Stimulated activated CD4-positive, alpha-beta T cell treated with anti-CD3 and anti-CD28 coated beads, Interleukin-2, amount 100 ng/mL, for 4 hours (primary cell): ENCODE measurements around the gene ARPP21.
"Not testable (repeated sequence)": the region's sequence is repeated elsewhere in the genome, so short reads cannot be mapped to it uniquely, and the experiment has no call there.

ENCODE experiments used
- DNase-seq: peaks from one replicate; pipeline ENCODE4 v3.0.0-alpha.2; 2020; ENCODE audit warnings: low read depth

ARPP21 gene

GRCh38 chr3:35782355-35782754, 143.0 kb downstream of the ARPP21 start:
- DNase-seq: no peak

GRCh38 chr3:35784169-35784568, 144.8 kb downstream of the ARPP21 start:
- DNase-seq: no peak

GRCh38 chr3:35785234-35785888, 146.0 kb downstream of the ARPP21 start:
- DNase-seq: no peak

- DNase-seq: no peak
Measured at GRCh38 chr3:35787936-35788335, 148.6 kb downstream of the ARPP21 start.

- no peak for DNase-seq
Measured at GRCh38 chr3:35789042-35789831, 149.9 kb downstream of the ARPP21 start.

- no peak for DNase-seq
Measured at GRCh38 chr3:35790764-35791163, 151.4 kb downstream of the ARPP21 start.

GRCh38 chr3:35793667-35794066, 154.3 kb downstream of the ARPP21 start:
- DNase-seq: no peak

- no peak for DNase-seq
Measured at GRCh38 chr3:35800960-35801459, 161.7 kb downstream of the ARPP21 start.

GRCh38 chr3:35814531-35814930, 175.2 kb downstream of the ARPP21 start:
- DNase-seq: no peak

- not testable (repeated sequence) for DNase-seq
Measured at GRCh38 chr3:35815796-35816195, 176.5 kb downstream of the ARPP21 start.

GRCh38 chr3:35817216-35817615, 177.9 kb downstream of the ARPP21 start:
- no peak for DNase-seq

GRCh38 chr3:35832140-35832571, 192.8 kb downstream of the ARPP21 start:
- no peak for DNase-seq
